PFSK-1 (cell line): Measurements from ENCODE around the gene SSMEM1.

Experiments used
- FOXP2 ChIP-seq: optimal IDR thresholded peaks from 2 replicates; pipeline ENCODE3; 2011; ENCODE audit warnings: borderline replicate concordance, control low read depth, inconsistent platforms; ENCODE audit not compliant: insufficient read depth; ENCODE audit errors: extremely low read length, extremely low read depth
- POLR2AphosphoS5 ChIP-seq: IDR thresholded peaks from 2 replicates; pipeline ENCODE4 v1.6.1; 2012; ENCODE audit warnings: low read depth, mild to moderate bottlenecking, control low read depth, low read length, moderate library complexity
- REST ChIP-seq, 2 experiments: IDR thresholded peaks; 2 replicates each; pipeline versions ENCODE4 v1.6.1 to v1.8.0; 2011 to 2012; ENCODE audit warnings: low read depth in 2 of 2, low read length in 2 of 2, control low read depth in 1 of 2, inconsistent platforms in 1 of 2, mild to moderate bottlenecking in 1 of 2, moderate library complexity in 1 of 2; ENCODE audit not compliant: insufficient read depth in 1 of 2
- SIN3A ChIP-seq: IDR thresholded peaks from 2 replicates; pipeline ENCODE4 v1.6.1; 2012; ENCODE audit warnings: mild to moderate bottlenecking, low read length, moderate library complexity, borderline replicate concordance; ENCODE audit not compliant: insufficient read depth
- TAF1 ChIP-seq: IDR thresholded peaks from 2 replicates; pipeline ENCODE4 v1.6.1; 2012; ENCODE audit warnings: low read length, control low read depth, borderline replicate concordance; ENCODE audit not compliant: insufficient read depth

- TF ChIP-seq POLR2AphosphoS5: no peak
- TF ChIP-seq TAF1: no peak
- TF ChIP-seq SIN3A: no peak
- TF ChIP-seq REST (IDR thresholded peaks at IDR 0.05; ENCODE audit: insufficient read depth in 1 of 2, low read depth in 2 of 2, low read length in 2 of 2): no peak
- TF ChIP-seq FOXP2: no peak
These were observed 33.3 kb upstream of the SSMEM1 start for GRCh38 chr7:130174237-130174959.
